GM23338 (cell line): ENCODE data around the gene MAPT. TPM values are rescaled to one million over a fixed set of nuclear protein-coding genes. Genes with fewer than 3 reads are reported as not detected.

Source experiments
- ATAC-seq: fragments of 200-7000 bp; cut with Tn5 transposase; 3 replicates; pipeline ENCODE4 v1.9.1; 2020
- DNase-seq: peaks from one replicate; pipeline ENCODE4 v3.0.0-alpha.2; 2015; ENCODE audit warnings: low spot score
- H2AFZ ChIP-seq: fragments of 200-600 bp; sonication (generic); 2 replicates; pipeline ENCODE4 v1.8.0; 2016; ENCODE audit warnings: antibody characterized with exemption, mild to moderate bottlenecking, moderate library complexity
- H3F3A ChIP-seq: fragments of 200-600 bp; sonication (generic); replicated peaks from 2 replicates; pipeline ENCODE4 v1.8.0; 2017; ENCODE audit warnings: antibody characterized with exemption, mixed run types, low read depth
- H3K27ac ChIP-seq: fragments of 200-600 bp; sonication (generic); 2 replicates; pipeline ENCODE4 v1.6.1; 2016; ENCODE audit warnings: low read depth
- H3K27me3 ChIP-seq: fragments of 200-600 bp; sonication (generic); 2 replicates; pipeline ENCODE4 v1.8.0; 2016; ENCODE audit warnings: mild to moderate bottlenecking, mixed run types, moderate library complexity; ENCODE audit not compliant: insufficient read depth
- H3K36me3 ChIP-seq: fragments of 200-600 bp; sonication (generic); 2 replicates; pipeline ENCODE4 v1.8.0; 2016; ENCODE audit warnings: mild to moderate bottlenecking; ENCODE audit not compliant: insufficient read depth
- H3K4me1 ChIP-seq: fragments of 200-600 bp; sonication (generic); 2 replicates; pipeline ENCODE4 v1.8.0; 2016; ENCODE audit warnings: mild to moderate bottlenecking, moderate library complexity; ENCODE audit not compliant: insufficient read depth
- H3K4me2 ChIP-seq: fragments of 200-600 bp; sonication (generic); 2 replicates; pipeline ENCODE4 v1.7.1; 2017; ENCODE audit warnings: mixed run types
- H3K4me3 ChIP-seq: fragments of 200-600 bp; sonication (generic); 2 replicates; pipeline ENCODE4 v1.6.1; 2016; ENCODE audit warnings: mixed run types
- H3K79me2 ChIP-seq: fragments of 200-600 bp; sonication (generic); replicated peaks from 2 replicates; pipeline ENCODE4 v1.8.0; 2017; ENCODE audit warnings: mild to moderate bottlenecking; ENCODE audit not compliant: insufficient read depth
- H3K9me2 ChIP-seq: fragments of 200-600 bp; sonication (generic); 2 replicates; pipeline ENCODE4 v1.8.0; 2017; ENCODE audit not compliant: insufficient read depth
- H4K20me1 ChIP-seq: fragments of 200-600 bp; sonication (generic); replicated peaks from 2 replicates; pipeline ENCODE4 v1.8.0; 2017; ENCODE audit warnings: mild to moderate bottlenecking; ENCODE audit not compliant: insufficient read depth
- H3K27ac Mint-ChIP-seq: 2 replicates; pipeline ENCODE4 v1.8.0; 2020; ENCODE audit warnings: inconsistent platforms, mild to moderate bottlenecking, moderate library complexity, mixed read lengths
- H3K27me3 Mint-ChIP-seq: 3 replicates; pipeline ENCODE4 v1.8.0; 2022; ENCODE audit warnings: low read depth, mild to moderate bottlenecking, moderate library complexity, mixed read lengths, inconsistent platforms; ENCODE audit not compliant: insufficient read depth, poor library complexity
- H3K36me3 Mint-ChIP-seq: 3 replicates; pipeline ENCODE4 v1.8.0; 2021; ENCODE audit warnings: low read depth, mild to moderate bottlenecking, inconsistent platforms, moderate library complexity, mixed read lengths
- H3K4me1 Mint-ChIP-seq: 3 replicates; pipeline ENCODE4 v1.8.0; 2020; ENCODE audit warnings: mild to moderate bottlenecking, inconsistent platforms, mixed read lengths
- H3K4me3 Mint-ChIP-seq: 3 replicates; pipeline ENCODE4 v1.8.0; 2021; ENCODE audit warnings: moderate library complexity, mild to moderate bottlenecking, inconsistent platforms, mixed read lengths
- H3K9me3 Mint-ChIP-seq: 3 replicates; pipeline ENCODE4 v1.8.0; 2020; ENCODE audit warnings: moderate library complexity, mild to moderate bottlenecking, inconsistent platforms, mixed read lengths
- CREB1 ChIP-seq: fragments of 250-450 bp; sonication (Bioruptor Pico); IDR thresholded peaks from 2 replicates; pipeline ENCODE4 v1.5.0; 2020; ENCODE audit warnings: low read depth, mild to moderate bottlenecking, moderate library complexity
- EZH2 ChIP-seq: fragments of 200-600 bp; sonication (generic); IDR thresholded peaks from one replicate; pipeline ENCODE4 v1.8.0; 2017; ENCODE audit warnings: antibody characterized with exemption, mild to moderate bottlenecking, low read depth; ENCODE audit not compliant: unreplicated experiment
- EZH2phosphoT487 ChIP-seq: fragments of 200-600 bp; sonication (generic); IDR thresholded peaks from one replicate; pipeline ENCODE4 v1.8.1; 2018; ENCODE audit warnings: antibody characterized with exemption; ENCODE audit not compliant: unreplicated experiment
- JUNB ChIP-seq: IDR thresholded peaks from one replicate; pipeline ENCODE4 v1.6.1; 2016; ENCODE audit warnings: antibody characterized with exemption; ENCODE audit not compliant: unreplicated experiment
- NANOG ChIP-seq: IDR thresholded peaks from 2 replicates; pipeline ENCODE4 v1.6.1; 2016; ENCODE audit warnings: antibody characterized with exemption, borderline replicate concordance
- POLR2AphosphoS5 ChIP-seq: IDR thresholded peaks from 2 replicates; pipeline ENCODE4 v1.6.1; 2016; ENCODE audit warnings: antibody characterized with exemption, low read depth
- STAT1 ChIP-seq: IDR thresholded peaks from one replicate; pipeline ENCODE4 v1.6.1; 2016; ENCODE audit warnings: antibody characterized with exemption; ENCODE audit not compliant: unreplicated experiment
- ZNF114 ChIP-seq: fragments of 250-450 bp; sonication (Bioruptor Pico); IDR thresholded peaks from 2 replicates; pipeline ENCODE4 v1.5.0; 2020; ENCODE audit warnings: mild to moderate bottlenecking, moderate library complexity
- ZNF331 ChIP-seq: fragments of 250-450 bp; sonication (Bioruptor Pico); IDR thresholded peaks from 2 replicates; pipeline ENCODE4 v1.5.0; 2020; ENCODE audit warnings: low read depth, mild to moderate bottlenecking, moderate library complexity
- ZNF462 ChIP-seq: fragments of 250-450 bp; sonication (Bioruptor Pico); IDR thresholded peaks from 2 replicates; pipeline ENCODE4 v1.5.0; 2020; ENCODE audit warnings: mild to moderate bottlenecking, moderate library complexity
- polyA plus RNA-seq: library from polyadenylated mRNA; unstranded; fragments of >200 nt; fragmentation: Nextera tagmentation; extraction: Ambion mirVana; gene quantifications from 2 replicates; pipeline ENCODE4 v1.2.1, GENCODE V29; 2016
- total RNA-seq: library from RNA; depleted of rRNA; stranded (reverse); fragments of >200 nt; shearing (Covaris generic); gene quantifications from 2 replicates; pipeline ENCODE4 v1.2.3, GENCODE V29; 2014
- TF ChIP-seq, protein P1 (sequence below), 2 experiments: fragments of 200-600 bp in 1 of 2; sonication (generic) in 1 of 2; conservative IDR thresholded peaks; 2 replicates each; pipeline versions ENCODE4 v1.5.1 to v1.6.1; 2016 to 2017; ENCODE audit warnings: antibody characterized with exemption in 2 of 2, low read depth in 2 of 2, mild to moderate bottlenecking in 2 of 2, moderate library complexity in 1 of 2
- TF ChIP-seq, protein P2 (sequence below): IDR thresholded peaks from 2 replicates; pipeline ENCODE4 v1.6.1; 2016; ENCODE audit warnings: antibody characterized with exemption
- TF ChIP-seq, protein P3 (sequence below): IDR thresholded peaks from one replicate; pipeline ENCODE4 v1.6.1; 2018; ENCODE audit warnings: antibody characterized with exemption; ENCODE audit not compliant: unreplicated experiment

Gene MAPT
- total and polyA plus RNA-seq, 2 experiments from 2014 or later = 1.1 to 2.1 TPM

DNA sequence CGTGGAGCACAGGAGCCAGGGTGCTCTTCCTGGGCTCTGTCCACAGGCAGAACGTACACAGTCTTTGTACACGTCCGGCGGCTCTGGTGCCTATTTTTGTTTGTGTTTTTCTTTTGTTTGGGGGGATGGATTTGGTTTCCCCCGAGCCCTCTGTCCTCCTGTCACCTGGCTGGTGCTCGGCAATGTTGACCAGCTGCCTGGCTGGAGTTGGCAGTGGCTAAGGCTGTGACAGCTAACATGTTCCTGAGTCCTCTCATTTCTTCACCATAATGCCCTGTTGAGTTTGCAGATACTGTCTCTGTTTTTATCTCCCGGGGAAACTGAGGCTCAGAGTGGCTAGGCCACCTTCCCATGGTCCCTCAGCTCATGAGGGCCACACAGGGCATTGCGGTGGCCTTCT is 25.7 kb downstream of the MAPT start (continued):
- TF ChIP-seq, protein P1, sequence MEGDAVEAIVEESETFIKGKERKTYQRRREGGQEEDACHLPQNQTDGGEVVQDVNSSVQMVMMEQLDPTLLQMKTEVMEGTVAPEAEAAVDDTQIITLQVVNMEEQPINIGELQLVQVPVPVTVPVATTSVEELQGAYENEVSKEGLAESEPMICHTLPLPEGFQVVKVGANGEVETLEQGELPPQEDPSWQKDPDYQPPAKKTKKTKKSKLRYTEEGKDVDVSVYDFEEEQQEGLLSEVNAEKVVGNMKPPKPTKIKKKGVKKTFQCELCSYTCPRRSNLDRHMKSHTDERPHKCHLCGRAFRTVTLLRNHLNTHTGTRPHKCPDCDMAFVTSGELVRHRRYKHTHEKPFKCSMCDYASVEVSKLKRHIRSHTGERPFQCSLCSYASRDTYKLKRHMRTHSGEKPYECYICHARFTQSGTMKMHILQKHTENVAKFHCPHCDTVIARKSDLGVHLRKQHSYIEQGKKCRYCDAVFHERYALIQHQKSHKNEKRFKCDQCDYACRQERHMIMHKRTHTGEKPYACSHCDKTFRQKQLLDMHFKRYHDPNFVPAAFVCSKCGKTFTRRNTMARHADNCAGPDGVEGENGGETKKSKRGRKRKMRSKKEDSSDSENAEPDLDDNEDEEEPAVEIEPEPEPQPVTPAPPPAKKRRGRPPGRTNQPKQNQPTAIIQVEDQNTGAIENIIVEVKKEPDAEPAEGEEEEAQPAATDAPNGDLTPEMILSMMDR (conservative IDR thresholded peaks at IDR 0.05; ENCODE audit: low read depth in 2 of 2) = no peak
- no peak for TF ChIP-seq JUNB
- no peak for TF ChIP-seq POLR2AphosphoS5
- TF ChIP-seq ZNF331 = no peak
- TF ChIP-seq, protein P2, sequence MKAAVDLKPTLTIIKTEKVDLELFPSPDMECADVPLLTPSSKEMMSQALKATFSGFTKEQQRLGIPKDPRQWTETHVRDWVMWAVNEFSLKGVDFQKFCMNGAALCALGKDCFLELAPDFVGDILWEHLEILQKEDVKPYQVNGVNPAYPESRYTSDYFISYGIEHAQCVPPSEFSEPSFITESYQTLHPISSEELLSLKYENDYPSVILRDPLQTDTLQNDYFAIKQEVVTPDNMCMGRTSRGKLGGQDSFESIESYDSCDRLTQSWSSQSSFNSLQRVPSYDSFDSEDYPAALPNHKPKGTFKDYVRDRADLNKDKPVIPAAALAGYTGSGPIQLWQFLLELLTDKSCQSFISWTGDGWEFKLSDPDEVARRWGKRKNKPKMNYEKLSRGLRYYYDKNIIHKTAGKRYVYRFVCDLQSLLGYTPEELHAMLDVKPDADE = no peak
- TF ChIP-seq EZH2phosphoT487 = no peak
- no peak for TF ChIP-seq EZH2
- no peak for TF ChIP-seq NANOG
- no peak for TF ChIP-seq ZNF114
- TF ChIP-seq, protein P3, sequence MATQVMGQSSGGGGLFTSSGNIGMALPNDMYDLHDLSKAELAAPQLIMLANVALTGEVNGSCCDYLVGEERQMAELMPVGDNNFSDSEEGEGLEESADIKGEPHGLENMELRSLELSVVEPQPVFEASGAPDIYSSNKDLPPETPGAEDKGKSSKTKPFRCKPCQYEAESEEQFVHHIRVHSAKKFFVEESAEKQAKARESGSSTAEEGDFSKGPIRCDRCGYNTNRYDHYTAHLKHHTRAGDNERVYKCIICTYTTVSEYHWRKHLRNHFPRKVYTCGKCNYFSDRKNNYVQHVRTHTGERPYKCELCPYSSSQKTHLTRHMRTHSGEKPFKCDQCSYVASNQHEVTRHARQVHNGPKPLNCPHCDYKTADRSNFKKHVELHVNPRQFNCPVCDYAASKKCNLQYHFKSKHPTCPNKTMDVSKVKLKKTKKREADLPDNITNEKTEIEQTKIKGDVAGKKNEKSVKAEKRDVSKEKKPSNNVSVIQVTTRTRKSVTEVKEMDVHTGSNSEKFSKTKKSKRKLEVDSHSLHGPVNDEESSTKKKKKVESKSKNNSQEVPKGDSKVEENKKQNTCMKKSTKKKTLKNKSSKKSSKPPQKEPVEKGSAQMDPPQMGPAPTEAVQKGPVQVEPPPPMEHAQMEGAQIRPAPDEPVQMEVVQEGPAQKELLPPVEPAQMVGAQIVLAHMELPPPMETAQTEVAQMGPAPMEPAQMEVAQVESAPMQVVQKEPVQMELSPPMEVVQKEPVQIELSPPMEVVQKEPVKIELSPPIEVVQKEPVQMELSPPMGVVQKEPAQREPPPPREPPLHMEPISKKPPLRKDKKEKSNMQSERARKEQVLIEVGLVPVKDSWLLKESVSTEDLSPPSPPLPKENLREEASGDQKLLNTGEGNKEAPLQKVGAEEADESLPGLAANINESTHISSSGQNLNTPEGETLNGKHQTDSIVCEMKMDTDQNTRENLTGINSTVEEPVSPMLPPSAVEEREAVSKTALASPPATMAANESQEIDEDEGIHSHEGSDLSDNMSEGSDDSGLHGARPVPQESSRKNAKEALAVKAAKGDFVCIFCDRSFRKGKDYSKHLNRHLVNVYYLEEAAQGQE = no peak
- TF ChIP-seq CREB1 = no peak

- H3K27ac Mint-ChIP-seq = no peak overlapping the region
- TF ChIP-seq ZNF114 (no peak), STAT1 (no peak), ZNF462 (no peak), POLR2AphosphoS5 (no peak), NANOG (no peak), EZH2 (no peak)
These were observed 29.3 kb downstream of the MAPT start for GRCh38 chr17:45923511-45924268.

More at GRCh38 chr17:45923511-45924268, 29.3 kb downstream of the MAPT start:
- Histone ChIP-seq H3K79me2 (no peaks in the 10 kb centered on the region), H3F3A (no peaks in the 10 kb centered on the region), H3K27me3 (no peaks in the 10 kb centered on the region), H2AFZ (no peak overlapping the region), H3K4me2 (no peak overlapping the region), H4K20me1 (no peaks in the 10 kb centered on the region), H3K9me2 (no peaks in the 10 kb centered on the region), H3K27ac (no peak overlapping the region), H3K4me1 (no peaks in the 10 kb centered on the region), H3K36me3 (no peaks in the 10 kb centered on the region), H3K4me3 (no peak overlapping the region)
- ATAC-seq (no peak), DNase-seq (no peak)
- Mint-ChIP-seq H3K9me3 (peaks cover 12% of the 10 kb centered on the region; the same call in 2 of the 3 replicates), H3K27me3 (peaks cover 4% of the 10 kb centered on the region), H3K4me3 (no peak overlapping the region), H3K36me3 (peaks cover 3% of the 10 kb centered on the region; the same call in 2 of the 3 replicates), H3K4me1 (no peaks in the 10 kb centered on the region)
